Measurements from ENCODE around the gene SH3RF1.

GRCh38 chr4:169143335-169143734, 127.4 kb downstream of the SH3RF1 start:
- TF ChIP-seq CTCF (IDR thresholded peaks at IDR 0.05; ENCODE audit: low read depth, low read length, poor library complexity, severe bottlenecking): no peak
- no peak for TF ChIP-seq EZH2phosphoT487 (IDR thresholded peaks at IDR 0.05; ENCODE audit: borderline replicate concordance, low read length)

Data from DOHH2 (cell line).